Measurements from ENCODE around the gene AP2M1.
A peak's percentile ranks its signal among the peaks of the same experiment; 100 is the strongest.

The AP2M1 gene

GRCh38 chr3:184176377-184177330 is 2.0 kb downstream of the AP2M1 start:
- peaks cover 45% of the 10 kb centered on the region for H3K79me2 ChIP-seq (ENCODE audit: insufficient read depth, low read length)
- no peaks in the 10 kb centered on the region for H3K9me3 ChIP-seq (ENCODE audit: insufficient read depth, low read depth, low read length)
- no peaks in the 10 kb centered on the region for H3K9me2 ChIP-seq (replicated peaks; ENCODE audit: low read depth, low read length)
- H4K20me1 ChIP-seq (ENCODE audit: insufficient read depth, low read length, poor library complexity, severe bottlenecking): peaks cover 6% of the 10 kb centered on the region
- no peaks in the 10 kb centered on the region for H3F3A ChIP-seq (ENCODE audit: low read depth)
- peak overlapping the region; percentile 87 for H3K4me3 ChIP-seq (ENCODE audit: low read length, poor library complexity, severe bottlenecking)
- H3K4me1 ChIP-seq (ENCODE audit: insufficient read depth, low read length, poor library complexity, severe bottlenecking): peaks cover 25% of the 10 kb centered on the region
- H3K4me2 ChIP-seq (ENCODE audit: low read depth, low read length, poor library complexity, severe bottlenecking): peak overlapping the region; percentile 93
- H3K9ac ChIP-seq (ENCODE audit: low read depth, low read length, poor library complexity, severe bottlenecking): peak overlapping the region; percentile 85
- H2AFZ ChIP-seq (ENCODE audit: low read length): no peak overlapping the region
- H3K36me3 ChIP-seq (ENCODE audit: insufficient read depth, low read length): peaks cover 42% of the 10 kb centered on the region; the same call in 1 of the 2 replicates
- TF ChIP-seq CTCF (conservative IDR thresholded peaks at IDR 0.05; ENCODE audit: low read length): no peak
- TF ChIP-seq EZH2phosphoT487 (IDR thresholded peaks at IDR 0.05; ENCODE audit: borderline replicate concordance): no peak
- no peaks in the 10 kb centered on the region for H3K27me3 ChIP-seq (ENCODE audit: insufficient read depth, low read length, poor library complexity, severe bottlenecking)

- H3K9me2 ChIP-seq (replicated peaks; ENCODE audit: low read depth, low read length): no peaks in the 10 kb centered on the region
- peak overlapping the region; percentile 93 for H3K4me2 ChIP-seq (ENCODE audit: low read depth, low read length, poor library complexity, severe bottlenecking)
- H3K9ac ChIP-seq (ENCODE audit: low read depth, low read length, poor library complexity, severe bottlenecking): peak overlapping the region; percentile 85
- peaks cover 25% of the 10 kb centered on the region for H3K4me1 ChIP-seq (ENCODE audit: insufficient read depth, low read length, poor library complexity, severe bottlenecking)
- H3K4me3 ChIP-seq (ENCODE audit: low read length, poor library complexity, severe bottlenecking): peak overlapping the region; percentile 87
- H3K27me3 ChIP-seq (ENCODE audit: insufficient read depth, low read length, poor library complexity, severe bottlenecking): no peaks in the 10 kb centered on the region
- peaks cover 43% of the 10 kb centered on the region; the same call in 1 of the 2 replicates for H3K36me3 ChIP-seq (ENCODE audit: insufficient read depth, low read length)
- H4K20me1 ChIP-seq (ENCODE audit: insufficient read depth, low read length, poor library complexity, severe bottlenecking): peaks cover 6% of the 10 kb centered on the region
- TF ChIP-seq CTCF (conservative IDR thresholded peaks at IDR 0.05; ENCODE audit: low read length): no peak
- TF ChIP-seq EZH2phosphoT487 (IDR thresholded peaks at IDR 0.05; ENCODE audit: borderline replicate concordance): no peak
- H3K9me3 ChIP-seq (ENCODE audit: insufficient read depth, low read depth, low read length): no peaks in the 10 kb centered on the region
- no peaks in the 10 kb centered on the region for H3F3A ChIP-seq (ENCODE audit: low read depth)
- no peak overlapping the region for H2AFZ ChIP-seq (ENCODE audit: low read length)
- H3K79me2 ChIP-seq (ENCODE audit: insufficient read depth, low read length): peaks cover 45% of the 10 kb centered on the region
Measured at GRCh38 chr3:184177331-184177731, 2.7 kb downstream of the AP2M1 start.

- H3K27me3 ChIP-seq (ENCODE audit: insufficient read depth, low read length, poor library complexity, severe bottlenecking): no peaks in the 10 kb centered on the region
- H3K9me3 ChIP-seq (ENCODE audit: insufficient read depth, low read depth, low read length): no peaks in the 10 kb centered on the region
- peaks cover 45% of the 10 kb centered on the region for H3K79me2 ChIP-seq (ENCODE audit: insufficient read depth, low read length)
- peaks cover 6% of the 10 kb centered on the region for H4K20me1 ChIP-seq (ENCODE audit: insufficient read depth, low read length, poor library complexity, severe bottlenecking)
- no peak overlapping the region for H3K4me3 ChIP-seq (ENCODE audit: low read length, poor library complexity, severe bottlenecking)
- H3K36me3 ChIP-seq (ENCODE audit: insufficient read depth, low read length): peaks cover 48% of the 10 kb centered on the region; the same call in 1 of the 2 replicates
- peaks cover 25% of the 10 kb centered on the region for H3K4me1 ChIP-seq (ENCODE audit: insufficient read depth, low read length, poor library complexity, severe bottlenecking)
- TF ChIP-seq CTCF (conservative IDR thresholded peaks at IDR 0.05; ENCODE audit: low read length) (no peak), EZH2phosphoT487 (IDR thresholded peaks at IDR 0.05; ENCODE audit: borderline replicate concordance) (no peak)
- H3K9ac ChIP-seq (ENCODE audit: low read depth, low read length, poor library complexity, severe bottlenecking): no peak overlapping the region
- H2AFZ ChIP-seq (ENCODE audit: low read length): no peak overlapping the region
- peak overlapping the region; percentile 93 for H3K4me2 ChIP-seq (ENCODE audit: low read depth, low read length, poor library complexity, severe bottlenecking)
- no peaks in the 10 kb centered on the region for H3F3A ChIP-seq (ENCODE audit: low read depth)
- no peaks in the 10 kb centered on the region for H3K9me2 ChIP-seq (replicated peaks; ENCODE audit: low read depth, low read length)
Measured at GRCh38 chr3:184177767-184178306, 3.2 kb downstream of the AP2M1 start.
